Natural killer cell treated with Interleukin-12 subunit alpha and Interleukin-12 subunit beta and Interleukin-15 and Interleukin-18, amount 100 ng/mL, for 72 hours (primary cell): ENCODE results near the gene A1BG. TPM values are rescaled to one million over a fixed set of nuclear protein-coding genes. Genes with fewer than 3 reads are reported as not detected.
"Not testable (repeated sequence)": the region's sequence is repeated elsewhere in the genome, so short reads cannot be mapped to it uniquely, and the experiment has no call there.

ENCODE experiments used
- ATAC-seq, 2 donors: fragments of 150-1000 bp; cut with Tn5 transposase in 1 of 2; sonication (Bioruptor Pico), chemical (Tn5 transposase) in 1 of 2; 2 replicates each; pipeline ENCODE4 v1.10.0; 2021
- DNase-seq: peaks from one replicate; pipeline ENCODE4 v3.0.0; 2022; ENCODE audit warnings: low spot score
- H3K27ac Mint-ChIP-seq, 2 donors: 1 replicate in 1 of 2; 2 replicates in 1 of 2; pipeline ENCODE4 v1.8.0; 2022; ENCODE audit warnings: mixed read lengths in 2 of 2, mild to moderate bottlenecking in 1 of 2, moderate library complexity in 1 of 2
- H3K27me3 Mint-ChIP-seq, 2 donors: 1 replicate in 1 of 2; 2 replicates in 1 of 2; pipeline ENCODE4 v1.8.0; 2022; ENCODE audit warnings: mixed read lengths in 2 of 2
- H3K36me3 Mint-ChIP-seq: one replicate; pipeline ENCODE4 v1.8.0; 2022; ENCODE audit warnings: mixed read lengths
- H3K4me1 Mint-ChIP-seq, 2 donors: 1 replicate in 1 of 2; 2 replicates in 1 of 2; pipeline ENCODE4 v1.8.0; 2022; ENCODE audit warnings: low read depth in 2 of 2, mixed read lengths in 2 of 2, mild to moderate bottlenecking in 1 of 2
- H3K4me3 Mint-ChIP-seq: one replicate; pipeline ENCODE4 v1.8.0; 2022; ENCODE audit warnings: mixed read lengths
- H3K9me3 Mint-ChIP-seq: 2 replicates; pipeline ENCODE4 v1.8.0; 2022; ENCODE audit warnings: mixed read lengths
- total RNA-seq, 2 donors: library from RNA; stranded (reverse); gene quantifications; one replicate each; pipeline ENCODE4 v1.2.3, GENCODE V29; 2022

Gene A1BG
- total RNA-seq, 2 donors from 2014 or later: 4.4 to 5.2 TPM

GRCh38 chr19:58326914-58327726 is 26.2 kb downstream of the A1BG start, which contains the start of gene ZSCAN22:
Gene ZSCAN22, plus strand, starts transcription at chr19:58326994. Its CDS starts 7,809 bp downstream, at chr19:58334803.
- Mint-ChIP-seq H3K4me1 (peaks cover 4 to 5% of the 10 kb centered on the region in 2 donors), H3K9me3 (no peaks in the 10 kb centered on the region), H3K27ac (no peak within 1 kb of the TSS), H3K36me3 (peaks cover 4% of the 10 kb centered on the region), H3K4me3 (no peak within 1 kb of the TSS), H3K27me3 (no peaks in the 10 kb centered on the region)
- DNase-seq: peak; percentile 94
- ATAC-seq: peak; percentile 95 to 96

- no peak for DNase-seq
- Mint-ChIP-seq H3K36me3 (peaks cover 4% of the 10 kb centered on the region), H3K4me3 (no peak overlapping the region), H3K27me3 (no peaks in the 10 kb centered on the region), H3K9me3 (no peaks in the 10 kb centered on the region), H3K4me1 (peaks cover 4 to 5% of the 10 kb centered on the region in 2 donors), H3K27ac (no peak overlapping the region)
- ATAC-seq: peak in 1 of 2 donors; percentile 53
Measured at GRCh38 chr19:58326501-58326913, 26.8 kb downstream of the A1BG start.

- H3K4me3 Mint-ChIP-seq: no peak overlapping the region
- H3K36me3 Mint-ChIP-seq: peaks cover 4% of the 10 kb centered on the region
- ATAC-seq (no peak), DNase-seq (no peak)
- no peaks in the 10 kb centered on the region for H3K27me3 Mint-ChIP-seq
- no peaks in the 10 kb centered on the region for H3K9me3 Mint-ChIP-seq
- H3K27ac Mint-ChIP-seq: no peak overlapping the region
- no peaks in the 10 kb centered on the region for H3K4me1 Mint-ChIP-seq
Measured at GRCh38 chr19:58325311-58326022, 27.8 kb downstream of the A1BG start.

GRCh38 chr19:58319241-58319640 is 34.1 kb downstream of the A1BG start:
- Mint-ChIP-seq H3K4me3 (no peak overlapping the region), H3K9me3 (no peaks in the 10 kb centered on the region), H3K4me1 (peaks cover 0 to 4% of the 10 kb centered on the region in 2 donors), H3K36me3 (peaks cover 12% of the 10 kb centered on the region), H3K27me3 (no peaks in the 10 kb centered on the region), H3K27ac (no peak overlapping the region)
- DNase-seq (no peak), ATAC-seq (peak in 1 of 2 donors; percentile 25)

- DNase-seq (no peak), ATAC-seq (peak in 1 of 2 donors; percentile 63)
- Mint-ChIP-seq H3K36me3 (peaks cover 18% of the 10 kb centered on the region), H3K27me3 (no peaks in the 10 kb centered on the region), H3K4me1 (peaks cover 0 to 4% of the 10 kb centered on the region in 2 donors), H3K4me3 (no peak overlapping the region), H3K27ac (no peak overlapping the region), H3K9me3 (no peaks in the 10 kb centered on the region)
Measured at GRCh38 chr19:58318297-58318696, 35.0 kb downstream of the A1BG start.

GRCh38 chr19:58317476-58318072 is 35.7 kb downstream of the A1BG start:
- Mint-ChIP-seq H3K36me3 (peaks cover 19% of the 10 kb centered on the region), H3K27me3 (no peaks in the 10 kb centered on the region), H3K27ac (no peak overlapping the region), H3K4me1 (peaks cover 0 to 4% of the 10 kb centered on the region in 2 donors), H3K9me3 (no peaks in the 10 kb centered on the region), H3K4me3 (no peak overlapping the region)
- no peak for DNase-seq
- ATAC-seq: no peak

- H3K4me3 Mint-ChIP-seq: no peak overlapping the region
- peaks cover 34% of the 10 kb centered on the region for H3K36me3 Mint-ChIP-seq
- no peaks in the 10 kb centered on the region for H3K9me3 Mint-ChIP-seq
- no peaks in the 10 kb centered on the region for H3K27me3 Mint-ChIP-seq
- DNase-seq (no peak), ATAC-seq (no peak)
- H3K27ac Mint-ChIP-seq: no peak overlapping the region
- peaks cover 4 to 9% of the 10 kb centered on the region in 2 donors for H3K4me1 Mint-ChIP-seq
Measured at GRCh38 chr19:58315580-58315979, 37.7 kb downstream of the A1BG start.

- peaks cover 66% of the 10 kb centered on the region for H3K36me3 Mint-ChIP-seq
- no peak overlapping the region for H3K4me3 Mint-ChIP-seq
- peaks cover 13 to 34% of the 10 kb centered on the region in 2 donors for H3K4me1 Mint-ChIP-seq
- no peaks in the 10 kb centered on the region for H3K9me3 Mint-ChIP-seq
- H3K27ac Mint-ChIP-seq: no peak overlapping the region
- ATAC-seq (no peak), DNase-seq (no peak)
- H3K27me3 Mint-ChIP-seq: no peaks in the 10 kb centered on the region
Measured at GRCh38 chr19:58311345-58311865, 41.9 kb downstream of the A1BG start.

GRCh38 chr19:58310685-58311084 is 42.6 kb downstream of the A1BG start:
- ATAC-seq, H3K4me3 Mint-ChIP-seq, H3K27me3 Mint-ChIP-seq, H3K27ac Mint-ChIP-seq, DNase-seq, H3K9me3 Mint-ChIP-seq: not testable (repeated sequence)
- Mint-ChIP-seq H3K36me3 (peaks cover 73% of the 10 kb centered on the region), H3K4me1 (peaks cover 20 to 40% of the 10 kb centered on the region in 2 donors)

GRCh38 chr19:58307736-58308135 is 45.6 kb downstream of the A1BG start:
- peaks cover 33 to 47% of the 10 kb centered on the region in 2 donors for H3K4me1 Mint-ChIP-seq
- no peak overlapping the region for H3K4me3 Mint-ChIP-seq
- no peaks in the 10 kb centered on the region for H3K9me3 Mint-ChIP-seq
- no peaks in the 10 kb centered on the region for H3K27me3 Mint-ChIP-seq
- DNase-seq (no peak), ATAC-seq (no peak)
- peaks cover 64% of the 10 kb centered on the region for H3K36me3 Mint-ChIP-seq
- no peak overlapping the region for H3K27ac Mint-ChIP-seq

- H3K27me3 Mint-ChIP-seq: no peaks in the 10 kb centered on the region
- peaks cover 49% of the 10 kb centered on the region for H3K36me3 Mint-ChIP-seq
Measured at GRCh38 chr19:58305932-58306323, 47.4 kb downstream of the A1BG start.

GRCh38 chr19:58305065-58305931 is 48.0 kb downstream of the A1BG start, which contains the start of gene ERVK3-1:
Gene ERVK3-1, plus strand, starts transcription at chr19:58305377. Its CDS starts 6,792 bp downstream, at chr19:58312169.
- DNase-seq: peak; percentile 98
- ATAC-seq: peak; percentile 99 to 100
- Mint-ChIP-seq H3K36me3 (peaks cover 52% of the 10 kb centered on the region), H3K27me3 (no peaks in the 10 kb centered on the region), H3K4me3 (peak within 1 kb of the TSS; percentile 99), H3K27ac (peak within 1 kb of the TSS; percentile 97 to 98), H3K9me3 (no peaks in the 10 kb centered on the region), H3K4me1 (peaks cover 29 to 46% of the 10 kb centered on the region in 2 donors)

More at GRCh38 chr19:58305932-58306323, 47.4 kb downstream of the A1BG start:
- no peaks in the 10 kb centered on the region for H3K9me3 Mint-ChIP-seq
- ATAC-seq (no peak), DNase-seq (no peak)
- peak overlapping the region; percentile 99 for H3K4me3 Mint-ChIP-seq
- H3K27ac Mint-ChIP-seq: peak overlapping the region; percentile 97 to 98
- H3K4me1 Mint-ChIP-seq: peaks cover 29 to 43% of the 10 kb centered on the region in 2 donors

- ATAC-seq (no peak), DNase-seq (no peak)
- H3K36me3 Mint-ChIP-seq: peaks cover 46% of the 10 kb centered on the region
- no peaks in the 10 kb centered on the region for H3K27me3 Mint-ChIP-seq
- no peaks in the 10 kb centered on the region for H3K9me3 Mint-ChIP-seq
- H3K4me1 Mint-ChIP-seq: peaks cover 29 to 41% of the 10 kb centered on the region in 2 donors
- H3K27ac Mint-ChIP-seq: peak overlapping the region; percentile 97 to 98
- peak overlapping the region; percentile 99 for H3K4me3 Mint-ChIP-seq
Measured at GRCh38 chr19:58304748-58305064, 48.6 kb downstream of the A1BG start.
